Measurements from ENCODE around the gene ALPP.

- TF ChIP-seq POLR2A (IDR thresholded peaks at IDR 0.05) (no peak), CTCF (IDR thresholded peaks at IDR 0.05) (no peak)
These were observed 31.8 kb downstream of the ALPP start for GRCh38 chr2:232410238-232410900.

Data from testis (tissue), 2 donors.